Kidney glomerular epithelial cell (primary cell): ENCODE results near the gene UGT2B17.
"Not testable (repeated sequence)": the region's sequence is repeated elsewhere in the genome, so short reads cannot be mapped to it uniquely, and the experiment has no call there.

Source experiments
- DNase-seq: peaks from one replicate; lab custom pipeline; 2025; lab: John Stamatoyannopoulos, UW

Gene UGT2B17

DNA sequence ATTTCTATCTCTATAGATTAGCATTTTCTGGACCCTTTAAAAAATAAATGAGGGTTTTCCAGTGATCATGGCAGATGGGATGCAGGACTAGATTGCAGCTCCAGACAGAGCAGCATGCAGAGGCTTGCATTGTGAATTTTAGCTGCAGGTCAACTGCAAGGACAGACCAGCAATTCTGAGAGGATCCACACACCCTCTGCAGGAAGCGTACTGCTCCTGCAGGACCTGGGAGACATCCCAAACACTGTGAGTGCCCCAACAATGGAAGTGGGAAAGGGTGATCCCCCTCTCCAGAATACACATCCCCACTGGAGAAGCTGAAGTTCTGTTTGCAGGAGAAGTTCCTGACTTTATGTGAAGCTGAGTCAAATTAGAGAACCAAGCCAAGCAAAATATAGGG lies 7.1 kb downstream of the UGT2B17 start:
- DNase-seq, result not testable (repeated sequence)

GRCh38 chr4:68568535-68568934 lies 7.6 kb downstream of the UGT2B17 start:
- not testable (repeated sequence) for DNase-seq

GRCh38 chr4:68566364-68566763 lies 9.8 kb downstream of the UGT2B17 start:
- not testable (repeated sequence) for DNase-seq

GRCh38 chr4:68565082-68565481 lies 11.0 kb downstream of the UGT2B17 start:
- not testable (repeated sequence) for DNase-seq

DNA sequence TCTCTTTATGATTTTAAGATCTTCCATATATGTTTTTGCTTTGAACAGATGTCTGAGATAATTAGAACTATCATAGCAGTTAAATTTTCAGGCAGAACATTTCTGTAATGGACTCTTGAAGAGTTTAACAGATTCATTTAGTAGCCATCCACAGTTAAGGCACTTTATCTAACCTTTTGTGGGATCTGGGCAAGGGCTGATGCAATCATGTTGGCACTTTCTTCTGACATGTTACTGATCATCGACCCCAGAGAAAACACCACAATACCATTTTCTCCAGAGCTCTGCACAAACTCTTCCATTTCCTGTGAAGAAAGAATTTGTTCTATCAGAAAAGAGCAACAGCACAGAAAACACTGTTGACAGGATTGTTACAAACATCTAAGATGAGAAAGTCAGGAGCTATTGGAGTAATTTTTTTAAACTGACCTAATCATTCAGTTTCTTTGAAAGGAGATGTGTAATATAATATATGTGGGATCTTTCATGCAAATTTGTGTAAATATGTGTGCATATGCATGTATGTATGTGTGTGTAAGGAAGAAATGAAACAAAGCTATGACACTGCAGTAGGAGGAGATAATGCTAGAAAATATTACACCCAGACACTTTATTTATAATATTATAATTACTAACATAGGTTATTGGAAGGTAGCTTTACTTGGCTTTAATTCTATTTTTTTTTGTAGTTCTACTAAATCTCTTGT lies 15.6 kb downstream of the UGT2B17 start:
- not testable (repeated sequence) for DNase-seq

DNA sequence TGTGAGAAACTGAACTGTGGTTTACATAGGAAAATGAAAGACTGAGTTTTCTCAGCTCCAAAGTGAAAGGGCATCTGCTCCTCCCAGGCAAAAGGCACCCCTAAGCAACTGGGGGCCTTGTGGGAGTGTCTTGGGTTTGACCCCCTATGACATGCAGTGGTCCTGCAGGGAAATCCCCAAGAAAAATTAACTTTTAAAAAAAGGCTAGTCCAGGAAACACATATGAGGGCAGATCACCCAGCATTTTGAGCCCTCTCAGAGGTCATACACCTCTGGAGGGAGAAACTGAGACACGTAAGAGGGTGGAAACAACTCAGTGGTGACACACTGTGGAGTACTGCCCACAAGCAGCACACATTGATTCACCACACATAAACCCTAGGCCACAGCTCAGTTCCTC lies 22.3 kb downstream of the UGT2B17 start:
- DNase-seq, result not testable (repeated sequence)

GRCh38 chr4:68552818-68553811 lies 23.0 kb downstream of the UGT2B17 start:
- not testable (repeated sequence) for DNase-seq

GRCh38 chr4:68542742-68543141 lies 33.4 kb downstream of the UGT2B17 start:
- not testable (repeated sequence) for DNase-seq

- DNase-seq, result no peak
Measured at GRCh38 chr4:68536375-68536774, 39.7 kb downstream of the UGT2B17 start.

- DNase-seq, result no peak
Measured at GRCh38 chr4:68535974-68536373, 40.1 kb downstream of the UGT2B17 start.

- DNase-seq, result not testable (repeated sequence)
Measured at GRCh38 chr4:68522232-68522631, 53.9 kb downstream of the UGT2B17 start.

- no peak for DNase-seq
Measured at GRCh38 chr4:68520985-68521384, 55.1 kb downstream of the UGT2B17 start.

DNA sequence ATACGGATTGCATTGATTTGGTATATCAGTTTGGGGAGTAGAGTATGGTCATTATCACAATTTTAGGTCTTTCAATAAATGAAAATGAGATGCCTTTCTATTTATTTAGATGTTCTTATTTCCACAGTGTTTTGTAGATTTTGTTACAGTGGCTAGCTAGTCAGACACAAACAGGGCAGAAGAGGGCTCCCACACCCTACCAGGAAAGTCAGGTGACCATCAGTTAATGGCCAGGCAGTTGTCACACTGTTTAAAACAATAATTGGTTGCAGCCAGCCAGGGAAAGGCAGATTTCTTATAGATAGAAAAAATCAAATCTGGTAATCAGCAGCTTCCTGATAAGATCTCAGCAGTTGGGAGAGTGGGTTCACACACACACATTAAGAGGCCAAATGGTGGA lies 57.2 kb downstream of the UGT2B17 start:
- no peak for DNase-seq

DNA sequence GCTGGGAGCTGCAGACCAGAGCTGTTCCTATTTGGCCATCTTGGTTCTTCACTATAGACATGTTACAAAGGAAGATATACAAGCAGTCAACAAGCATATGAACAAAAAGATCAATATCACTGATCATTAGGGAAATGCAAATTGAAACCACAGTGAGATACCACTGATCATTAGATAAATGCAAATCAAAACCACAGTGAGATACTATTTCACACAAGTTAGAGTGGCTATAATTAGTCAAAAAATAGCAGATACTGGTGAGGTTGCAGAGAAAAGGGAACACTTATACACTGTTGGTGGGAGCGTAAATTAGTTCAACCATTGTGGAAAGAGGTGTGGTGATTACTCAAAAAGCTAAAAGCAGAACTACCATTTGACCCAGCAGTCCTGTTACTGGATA lies 70.7 kb downstream of the UGT2B17 start:
- DNase-seq, result not testable (repeated sequence)

DNA sequence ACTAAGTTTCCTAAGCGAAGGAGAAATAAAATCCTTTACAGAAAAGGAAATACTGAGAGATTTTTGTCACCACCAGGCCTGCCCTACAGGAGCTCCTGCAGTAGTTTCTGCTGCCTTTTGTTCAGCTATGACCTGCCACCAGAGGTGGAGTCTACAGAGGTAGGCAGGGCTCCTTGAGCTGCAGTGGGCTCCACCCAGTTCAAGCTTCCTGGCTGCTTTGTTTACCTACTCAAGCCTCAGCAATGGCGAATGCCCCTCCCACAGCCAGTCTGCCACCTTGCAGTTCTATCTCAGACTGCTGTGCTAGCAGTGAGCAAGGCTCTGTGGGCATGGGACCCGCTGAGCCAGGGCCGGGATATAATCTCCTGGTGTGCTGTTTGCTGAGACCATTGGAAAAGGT lies 71.3 kb downstream of the UGT2B17 start:
- DNase-seq, result not testable (repeated sequence)

DNA sequence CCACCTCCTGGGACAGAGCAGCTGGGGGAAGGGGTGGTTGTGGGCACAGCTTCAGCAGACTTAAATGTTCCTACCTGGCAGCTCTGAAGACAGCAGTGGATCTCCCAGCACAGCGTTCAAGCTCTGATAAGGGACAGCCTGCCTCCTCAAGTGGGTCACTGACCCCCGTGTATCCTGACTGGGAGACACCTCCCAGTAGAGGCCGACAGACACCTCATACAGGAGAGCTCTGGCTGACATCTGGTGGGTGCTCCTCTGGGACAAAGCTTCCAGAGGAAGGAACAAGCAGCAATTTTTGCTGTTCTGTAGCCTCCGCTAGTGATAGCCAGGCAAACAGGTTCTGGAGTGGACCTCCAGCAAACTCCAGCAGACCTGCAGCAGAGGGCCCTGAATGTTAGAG lies 72.7 kb downstream of the UGT2B17 start:
- DNase-seq, result not testable (repeated sequence)

- no peak for DNase-seq
Measured at GRCh38 chr4:68499021-68499420, 77.1 kb downstream of the UGT2B17 start.

GRCh38 chr4:68498413-68499007 lies 77.6 kb downstream of the UGT2B17 start:
- DNase-seq, result peak; percentile 73

GRCh38 chr4:68494688-68495087 lies 81.4 kb downstream of the UGT2B17 start:
- no peak for DNase-seq

- no peak for DNase-seq
Measured at GRCh38 chr4:68490826-68491457, 85.2 kb downstream of the UGT2B17 start.

DNA sequence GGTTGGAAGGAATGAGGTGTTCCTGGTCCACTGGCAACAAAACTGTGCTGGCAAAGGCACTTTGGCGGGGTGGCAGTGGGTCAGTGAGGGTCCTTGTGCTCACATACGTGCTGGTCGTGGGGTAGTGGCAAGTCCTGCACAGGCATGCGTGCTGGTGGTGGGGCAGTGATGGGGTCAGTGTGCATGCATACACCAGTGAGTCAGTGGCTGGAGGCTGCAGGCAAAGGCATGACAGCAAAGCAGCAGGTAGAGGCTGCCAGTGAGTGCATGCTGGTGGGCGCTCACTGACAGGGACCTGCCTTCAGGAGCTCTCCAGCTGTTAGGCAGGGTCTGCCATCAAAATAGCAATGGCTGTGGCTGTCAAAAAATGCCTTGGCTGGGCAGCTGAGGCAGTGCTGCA lies 86.8 kb downstream of the UGT2B17 start:
- no peak for DNase-seq
